ENCODE data around the gene TMEM120A.

- TF ChIP-seq POLR2AphosphoS5 (IDR thresholded peaks at IDR 0.05) (no peak), EP300 (IDR thresholded peaks at IDR 0.05; ENCODE audit: low read depth) (no peak), CTCF (IDR thresholded peaks at IDR 0.05) (no peak), POLR2A (IDR thresholded peaks at IDR 0.05) (no peak)
Measured at GRCh38 chr7:76008156-76008687, 13.8 kb upstream of the TMEM120A start.
